Adrenal gland (tissue), 5 donors: Measurements from ENCODE around the gene ITIH5.

ENCODE experiments used
- POLR2A ChIP-seq, 2 donors: fragments of 450-650 bp; IDR thresholded peaks; one replicate each; pipeline ENCODE4 v1.6.1; 2017; ENCODE audit warnings: antibody characterized with exemption in 2 of 2, mild to moderate bottlenecking in 2 of 2, moderate library complexity in 1 of 2
- TF ChIP-seq, protein P1 (sequence below), 6 experiments: fragments of 450-650 bp in 4 of 6; fragments of 200-600 bp in 2 of 6; sonication (generic) in 1 of 6; IDR thresholded peaks; 1 replicate in 5 of 6; 2 replicates in 1 of 6; pipeline versions ENCODE4 v1.5.1 to v1.8.0; 2016 to 2021; ENCODE audit warnings: antibody characterized with exemption in 6 of 6, mild to moderate bottlenecking in 2 of 6, moderate library complexity in 1 of 6
- donor health status: DM: no; HTN: no; CAD: no.

DNA sequence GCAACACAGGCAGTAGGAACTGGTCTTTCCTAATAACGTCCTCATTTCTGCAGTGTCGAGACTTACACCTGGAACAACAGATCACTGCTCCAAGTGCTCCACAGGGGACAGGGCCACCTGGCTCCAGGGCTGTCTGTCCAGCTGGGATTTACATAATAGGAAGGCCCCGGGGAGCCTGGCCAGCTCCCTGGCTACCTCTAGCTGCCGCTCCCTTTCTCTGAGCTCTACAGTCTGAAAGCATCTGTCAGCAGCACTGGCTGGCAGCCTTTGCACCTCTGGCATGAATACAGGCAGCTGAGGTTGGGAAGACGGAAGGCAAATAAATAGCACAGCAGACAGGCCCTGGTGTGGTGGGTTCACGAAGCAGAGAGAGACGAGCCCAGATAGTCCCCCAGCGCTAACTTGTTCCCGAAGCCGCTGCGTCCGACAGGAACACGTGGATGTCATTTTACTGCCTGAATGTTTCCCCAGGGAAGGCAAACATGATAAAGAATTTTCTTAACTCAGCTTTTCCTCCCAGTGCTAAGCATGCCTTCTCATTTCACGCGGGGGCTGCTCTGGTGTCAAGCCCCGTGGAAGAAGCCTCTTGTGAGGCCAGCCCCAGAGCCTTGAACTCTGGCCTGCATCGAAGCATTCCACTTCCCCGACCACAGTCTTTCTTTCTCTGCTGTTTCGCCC lies 105.4 kb downstream of the ITIH5 start:
- no peak for TF ChIP-seq POLR2A (IDR thresholded peaks at IDR 0.05)
- TF ChIP-seq, protein P1, sequence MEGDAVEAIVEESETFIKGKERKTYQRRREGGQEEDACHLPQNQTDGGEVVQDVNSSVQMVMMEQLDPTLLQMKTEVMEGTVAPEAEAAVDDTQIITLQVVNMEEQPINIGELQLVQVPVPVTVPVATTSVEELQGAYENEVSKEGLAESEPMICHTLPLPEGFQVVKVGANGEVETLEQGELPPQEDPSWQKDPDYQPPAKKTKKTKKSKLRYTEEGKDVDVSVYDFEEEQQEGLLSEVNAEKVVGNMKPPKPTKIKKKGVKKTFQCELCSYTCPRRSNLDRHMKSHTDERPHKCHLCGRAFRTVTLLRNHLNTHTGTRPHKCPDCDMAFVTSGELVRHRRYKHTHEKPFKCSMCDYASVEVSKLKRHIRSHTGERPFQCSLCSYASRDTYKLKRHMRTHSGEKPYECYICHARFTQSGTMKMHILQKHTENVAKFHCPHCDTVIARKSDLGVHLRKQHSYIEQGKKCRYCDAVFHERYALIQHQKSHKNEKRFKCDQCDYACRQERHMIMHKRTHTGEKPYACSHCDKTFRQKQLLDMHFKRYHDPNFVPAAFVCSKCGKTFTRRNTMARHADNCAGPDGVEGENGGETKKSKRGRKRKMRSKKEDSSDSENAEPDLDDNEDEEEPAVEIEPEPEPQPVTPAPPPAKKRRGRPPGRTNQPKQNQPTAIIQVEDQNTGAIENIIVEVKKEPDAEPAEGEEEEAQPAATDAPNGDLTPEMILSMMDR (IDR thresholded peaks at IDR 0.05), result no peak
